Suprapubic skin (tissue), 4 donors: ENCODE measurements around the gene SPTLC3.

Source experiments
- EP300 ChIP-seq: sonication (generic); formaldehyde crosslinking; IDR thresholded peaks from one replicate; pipeline ENCODE4 v1.6.1; 2017; ENCODE audit warnings: antibody characterized with exemption
- POLR2A ChIP-seq, 2 donors: fragments of 450-650 bp; IDR thresholded peaks; one replicate each; pipeline ENCODE4 v1.6.1; 2017; ENCODE audit warnings: antibody characterized with exemption in 2 of 2, mild to moderate bottlenecking in 2 of 2, moderate library complexity in 2 of 2
- POLR2AphosphoS5 ChIP-seq, 3 donors: sonication (generic); formaldehyde crosslinking; IDR thresholded peaks; one replicate each; pipeline ENCODE4 v1.6.1; 2017; ENCODE audit warnings: antibody characterized with exemption in 3 of 3
- TF ChIP-seq, protein P1 (sequence below), 2 donors: fragments of 200-600 bp in 1 of 2; fragments of 450-650 bp in 1 of 2; sonication (generic) in 1 of 2; IDR thresholded peaks; one replicate each; pipeline ENCODE4 v1.5.1; 2016 to 2019; ENCODE audit warnings: antibody characterized with exemption in 2 of 2, mild to moderate bottlenecking in 1 of 2, moderate library complexity in 1 of 2

DNA sequence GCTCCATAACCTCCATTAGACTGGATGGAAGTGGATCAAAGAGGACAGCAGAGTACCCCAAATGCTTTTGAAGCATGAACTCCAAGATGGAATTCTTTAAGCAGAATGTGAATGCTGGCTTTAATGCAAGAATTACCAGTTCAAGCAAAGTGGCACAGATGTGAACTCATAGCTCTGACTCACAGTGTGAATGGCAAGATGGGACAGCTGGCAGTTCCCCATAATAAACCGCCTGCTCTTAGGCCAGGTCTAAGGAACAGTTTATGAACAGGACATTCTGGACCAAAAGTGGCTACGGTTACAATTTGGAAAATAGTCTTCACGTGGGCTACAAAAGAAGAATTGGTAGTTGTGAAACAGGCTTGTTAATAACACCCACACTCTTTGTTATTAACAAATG, 76.5 kb downstream of the SPTLC3 start:
- TF ChIP-seq, protein P1, sequence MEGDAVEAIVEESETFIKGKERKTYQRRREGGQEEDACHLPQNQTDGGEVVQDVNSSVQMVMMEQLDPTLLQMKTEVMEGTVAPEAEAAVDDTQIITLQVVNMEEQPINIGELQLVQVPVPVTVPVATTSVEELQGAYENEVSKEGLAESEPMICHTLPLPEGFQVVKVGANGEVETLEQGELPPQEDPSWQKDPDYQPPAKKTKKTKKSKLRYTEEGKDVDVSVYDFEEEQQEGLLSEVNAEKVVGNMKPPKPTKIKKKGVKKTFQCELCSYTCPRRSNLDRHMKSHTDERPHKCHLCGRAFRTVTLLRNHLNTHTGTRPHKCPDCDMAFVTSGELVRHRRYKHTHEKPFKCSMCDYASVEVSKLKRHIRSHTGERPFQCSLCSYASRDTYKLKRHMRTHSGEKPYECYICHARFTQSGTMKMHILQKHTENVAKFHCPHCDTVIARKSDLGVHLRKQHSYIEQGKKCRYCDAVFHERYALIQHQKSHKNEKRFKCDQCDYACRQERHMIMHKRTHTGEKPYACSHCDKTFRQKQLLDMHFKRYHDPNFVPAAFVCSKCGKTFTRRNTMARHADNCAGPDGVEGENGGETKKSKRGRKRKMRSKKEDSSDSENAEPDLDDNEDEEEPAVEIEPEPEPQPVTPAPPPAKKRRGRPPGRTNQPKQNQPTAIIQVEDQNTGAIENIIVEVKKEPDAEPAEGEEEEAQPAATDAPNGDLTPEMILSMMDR (IDR thresholded peaks at IDR 0.05): no peak
- TF ChIP-seq POLR2AphosphoS5 (IDR thresholded peaks at IDR 0.05) (no peak), EP300 (no peak), POLR2A (IDR thresholded peaks at IDR 0.05) (no peak)
